ENCODE results near the gene FBXL7.

The FBXL7 gene

GRCh38 chr5:15948190-15948589 is 448.2 kb downstream of the FBXL7 start:
- no peak for DNase-seq (ENCODE audit: low read depth)

- no peak for DNase-seq (ENCODE audit: low read depth)
Observed at GRCh38 chr5:15951126-15951525, 451.1 kb downstream of the FBXL7 start.

DNA sequence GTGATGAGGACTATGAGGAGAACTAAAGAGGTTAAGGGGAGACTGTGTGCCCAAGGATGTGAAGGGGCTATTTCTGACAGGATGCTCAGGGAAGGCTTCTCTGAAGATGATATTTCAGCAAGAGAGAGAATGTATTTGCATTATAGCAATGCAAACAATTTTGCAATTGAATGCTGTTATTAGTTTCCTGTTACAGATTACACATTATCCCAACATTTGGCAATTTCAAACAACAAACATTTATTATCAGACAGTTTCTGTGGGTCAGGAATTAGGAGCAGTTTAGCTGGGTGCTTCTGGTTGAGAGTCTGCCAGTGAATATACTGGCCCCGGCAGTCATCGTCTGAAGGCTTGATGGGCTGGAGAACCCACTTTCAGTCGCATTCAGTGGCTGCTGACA is 451.6 kb downstream of the FBXL7 start:
- DNase-seq (ENCODE audit: low read depth), result no peak

DNA sequence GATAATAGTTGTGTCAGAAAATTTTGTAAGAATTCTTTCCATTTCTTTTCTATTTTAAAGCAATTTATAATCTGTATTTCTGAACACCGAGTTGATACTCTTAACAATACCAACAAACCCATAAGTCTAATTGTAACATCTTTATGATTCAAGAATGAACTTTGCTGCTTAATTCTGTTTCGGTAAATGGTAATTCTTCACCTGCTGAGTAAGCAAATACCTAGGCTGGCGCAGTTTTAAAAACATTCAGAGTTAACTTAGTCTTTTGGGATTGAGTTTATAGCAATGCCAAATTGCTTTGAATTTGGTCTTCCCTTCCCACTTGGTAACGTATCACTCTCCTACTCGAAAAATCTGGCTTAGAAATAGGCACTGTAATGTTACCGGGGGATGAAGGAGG is 456.6 kb downstream of the FBXL7 start:
- no peak for DNase-seq (ENCODE audit: low read depth)

- no peak for DNase-seq (ENCODE audit: low read depth)
Observed at GRCh38 chr5:15957124-15957523, 457.1 kb downstream of the FBXL7 start.

DNA sequence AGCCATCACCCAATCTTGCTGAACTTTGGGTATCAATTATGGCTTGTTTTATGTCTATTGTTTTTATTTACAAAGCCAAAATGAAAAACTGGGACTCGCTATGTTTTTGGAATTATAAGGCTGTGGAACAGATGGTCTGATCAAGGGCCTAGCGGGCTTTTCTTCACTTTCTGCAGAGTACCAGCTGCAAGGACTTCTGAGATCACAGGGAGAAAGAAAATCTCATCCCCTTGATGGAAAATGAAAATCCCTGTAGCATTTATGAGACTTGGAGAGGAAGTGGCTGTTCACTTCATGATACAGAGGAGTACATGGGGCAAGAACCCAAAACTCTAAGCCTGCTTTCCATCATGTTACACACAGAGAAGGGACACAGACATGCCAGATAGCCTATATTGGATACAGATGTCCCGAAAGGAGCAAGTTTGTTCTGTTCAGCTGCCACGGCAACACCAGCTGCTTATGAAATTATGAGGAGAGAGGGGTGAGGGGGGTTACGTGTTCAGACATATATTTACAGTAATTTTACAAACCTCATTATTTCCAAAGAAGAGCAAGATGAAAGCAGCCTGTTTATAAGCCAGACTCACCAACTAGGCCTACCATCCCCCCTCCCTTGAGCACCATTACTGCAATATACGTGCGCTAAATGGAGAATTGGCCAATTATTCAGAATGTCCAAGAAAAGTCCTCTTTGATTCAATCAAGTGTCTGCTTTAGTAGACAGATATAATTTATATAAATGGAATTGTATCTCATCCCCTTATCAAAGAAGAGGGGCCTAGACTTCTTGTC is 459.6 kb downstream of the FBXL7 start:
- no peak for DNase-seq (ENCODE audit: low read depth)

- DNase-seq (ENCODE audit: low read depth), result no peak
Observed at GRCh38 chr5:15966066-15966640, 466.2 kb downstream of the FBXL7 start.

GRCh38 chr5:15966651-15967050 is 466.7 kb downstream of the FBXL7 start:
- no peak for DNase-seq (ENCODE audit: low read depth)

DNA sequence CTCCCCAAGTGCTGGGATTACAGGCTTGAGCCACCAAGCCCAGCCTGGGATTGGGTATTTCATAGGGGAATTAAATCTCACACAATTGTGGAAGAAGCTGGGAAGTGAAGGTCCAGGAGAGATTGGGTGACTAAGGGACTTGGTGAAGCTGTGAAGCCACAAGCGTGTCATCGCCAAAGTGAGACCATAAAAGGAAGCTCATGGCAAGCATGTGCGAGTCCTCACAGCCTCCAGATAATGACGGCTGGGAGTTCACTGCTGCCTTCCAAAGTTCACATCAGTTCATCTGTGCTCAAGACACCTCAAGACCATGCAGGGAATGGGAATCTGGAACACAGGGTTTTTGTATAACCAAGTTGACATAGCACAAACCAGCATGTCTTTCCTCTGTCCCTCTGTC is 469.0 kb downstream of the FBXL7 start:
- DNase-seq (ENCODE audit: low read depth), result no peak

DNA sequence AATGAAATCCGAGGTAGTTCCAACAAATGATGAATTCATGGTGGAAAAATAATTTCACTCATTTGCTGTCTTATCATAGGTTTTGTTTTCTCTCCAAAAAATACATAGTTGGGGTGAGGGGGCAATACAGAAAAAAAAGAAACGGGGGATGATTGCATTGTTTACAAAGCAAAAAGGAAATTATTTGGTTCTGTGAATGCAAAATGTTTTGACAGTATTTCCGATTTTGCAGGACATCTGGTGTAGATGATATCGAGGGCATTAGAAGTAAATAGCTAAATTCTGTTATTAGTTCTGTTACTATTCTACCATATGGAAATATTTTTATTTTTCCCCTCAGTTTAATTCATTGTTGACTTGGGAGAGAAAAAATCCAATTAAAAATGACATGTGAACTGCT is 477.9 kb downstream of the FBXL7 start:
- no peak for DNase-seq (ENCODE audit: low read depth)

DNA sequence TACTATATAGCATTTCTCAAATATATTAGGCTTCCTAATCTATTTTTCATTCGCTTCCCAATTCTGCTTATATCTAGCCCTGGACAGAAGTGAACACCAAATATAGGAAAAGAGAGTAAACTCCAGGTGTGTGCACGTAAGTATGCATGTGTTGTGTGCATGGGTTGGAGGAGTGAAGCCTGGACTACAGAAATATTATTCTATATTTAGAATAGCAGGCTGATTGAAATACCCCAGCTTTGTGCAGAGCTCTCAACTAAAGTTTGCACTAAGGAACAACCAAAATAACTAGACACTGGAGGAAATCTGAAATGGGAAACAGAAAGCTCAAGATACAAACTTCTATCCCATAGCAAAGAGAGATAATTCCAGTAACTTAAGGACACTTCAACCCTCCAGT is 480.9 kb downstream of the FBXL7 start:
- DNase-seq (ENCODE audit: low read depth), result no peak

DNA sequence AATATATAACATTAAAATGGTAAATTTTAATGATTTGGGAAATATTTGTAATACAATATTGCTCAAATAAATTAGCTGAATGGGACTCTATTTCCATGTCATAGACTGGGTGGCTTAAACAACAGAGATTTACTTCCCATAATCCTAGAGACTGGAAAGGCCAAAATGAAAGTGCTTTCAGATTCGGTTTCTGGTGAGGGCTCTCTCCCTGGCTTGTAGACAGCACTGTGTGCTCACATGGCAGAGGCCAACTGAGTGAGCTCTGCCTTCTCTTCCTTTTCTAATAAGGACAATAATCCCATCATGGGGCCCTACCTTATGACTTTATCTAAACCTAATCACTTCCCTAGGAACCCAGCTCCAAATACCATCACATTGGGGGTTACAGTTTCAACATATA is 483.4 kb downstream of the FBXL7 start:
- DNase-seq (ENCODE audit: low read depth), result no peak
